ENCODE measurements around the gene INA. TPM values are rescaled to one million over a fixed set of nuclear protein-coding genes. Genes with fewer than 3 reads are reported as not detected.
A peak's percentile ranks its signal among the peaks of the same experiment; 100 is the strongest.
"Not testable (repeated sequence)": the region's sequence is repeated elsewhere in the genome, so short reads cannot be mapped to it uniquely, and the experiment has no call there.

Gene INA
- total RNA-seq, 1 experiment from 2014 or later: not detected

DNA sequence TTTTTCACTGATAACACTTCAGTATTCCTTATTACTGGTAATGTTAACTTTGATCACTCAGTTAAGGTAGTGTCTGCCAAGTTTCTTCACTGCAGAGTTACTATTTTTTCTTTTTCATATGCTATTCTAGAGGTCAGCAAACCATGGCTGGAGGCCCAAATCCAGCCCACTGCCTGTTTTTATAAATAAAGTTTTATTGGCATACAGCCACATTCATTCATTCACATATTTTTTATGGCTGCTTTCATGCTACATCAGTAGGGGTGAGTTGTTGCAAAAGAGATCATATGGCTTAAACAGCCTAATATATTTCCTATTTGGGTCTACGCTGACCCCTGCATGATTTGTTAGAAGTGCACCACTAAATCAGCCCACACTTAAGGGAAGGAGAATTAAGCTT is 20.3 kb upstream of the INA start:
- H3K27me3 ChIP-seq: no peaks in the 10 kb centered on the region
- H3K9me3 ChIP-seq (replicated peaks): no peaks in the 10 kb centered on the region
- H3K36me3 ChIP-seq: no peaks in the 10 kb centered on the region
- H3K27ac ChIP-seq: no peak overlapping the region
- H3K4me3 ChIP-seq: no peak overlapping the region
- no peaks in the 10 kb centered on the region for H3K4me1 ChIP-seq
- no peak for DNase-seq

- Histone ChIP-seq H3K27ac (no peak overlapping the region), H3K4me1 (no peaks in the 10 kb centered on the region), H3K27me3 (no peaks in the 10 kb centered on the region), H3K4me3 (no peak overlapping the region), H3K9me3 (replicated peaks) (no peaks in the 10 kb centered on the region), H3K36me3 (no peaks in the 10 kb centered on the region)
- no peak for DNase-seq
Observed at GRCh38 chr10:103257812-103258211, 19.1 kb upstream of the INA start.

DNA sequence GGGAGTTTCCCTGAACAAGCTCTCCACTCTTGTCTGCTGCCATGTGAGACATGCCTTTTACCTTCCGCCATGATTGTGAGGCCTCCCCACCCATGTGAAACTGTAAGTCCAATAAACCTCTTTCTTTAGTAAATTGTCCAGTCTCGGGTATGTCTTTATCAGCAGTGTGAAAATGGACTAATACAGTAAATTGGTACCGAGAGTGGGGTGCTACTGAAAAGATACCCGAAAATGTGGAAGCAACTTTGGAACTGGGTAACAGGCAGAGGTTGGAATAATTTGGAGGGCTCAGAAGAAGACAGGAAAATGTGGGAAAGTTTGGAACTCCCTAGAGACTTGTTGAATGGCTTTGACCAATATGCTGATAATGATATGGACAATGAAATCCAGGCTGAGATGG is 18.0 kb upstream of the INA start:
- H3K4me1 ChIP-seq; H3K4me3 ChIP-seq; H3K27me3 ChIP-seq; DNase-seq; H3K9me3 ChIP-seq (replicated peaks); H3K27ac ChIP-seq; H3K36me3 ChIP-seq: not testable (repeated sequence)

DNA sequence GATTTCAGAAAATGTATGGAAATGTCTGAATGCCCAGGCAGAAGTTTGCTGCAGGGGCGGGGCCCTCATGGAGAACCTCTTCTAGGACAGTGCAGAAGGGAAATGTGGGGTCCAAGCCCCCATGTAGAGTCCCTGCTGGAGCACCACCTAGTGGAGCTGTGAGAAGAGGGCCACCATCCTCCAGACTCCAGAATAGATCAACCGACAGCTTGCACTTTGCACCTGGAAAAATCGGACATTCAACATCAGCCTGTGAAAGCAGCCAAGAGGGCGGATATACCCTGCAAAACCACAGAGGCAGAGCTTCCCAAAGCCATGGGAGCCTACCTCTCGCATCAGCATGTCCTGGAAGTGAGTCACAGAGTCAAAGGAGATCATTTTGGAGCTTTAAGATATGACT is 16.9 kb upstream of the INA start:
- H3K9me3 ChIP-seq (replicated peaks): no peaks in the 10 kb centered on the region
- no peak overlapping the region for H3K4me3 ChIP-seq
- H3K27ac ChIP-seq: no peak overlapping the region
- H3K4me1 ChIP-seq: no peaks in the 10 kb centered on the region
- no peak for DNase-seq
- H3K27me3 ChIP-seq: no peaks in the 10 kb centered on the region
- no peaks in the 10 kb centered on the region for H3K36me3 ChIP-seq

DNA sequence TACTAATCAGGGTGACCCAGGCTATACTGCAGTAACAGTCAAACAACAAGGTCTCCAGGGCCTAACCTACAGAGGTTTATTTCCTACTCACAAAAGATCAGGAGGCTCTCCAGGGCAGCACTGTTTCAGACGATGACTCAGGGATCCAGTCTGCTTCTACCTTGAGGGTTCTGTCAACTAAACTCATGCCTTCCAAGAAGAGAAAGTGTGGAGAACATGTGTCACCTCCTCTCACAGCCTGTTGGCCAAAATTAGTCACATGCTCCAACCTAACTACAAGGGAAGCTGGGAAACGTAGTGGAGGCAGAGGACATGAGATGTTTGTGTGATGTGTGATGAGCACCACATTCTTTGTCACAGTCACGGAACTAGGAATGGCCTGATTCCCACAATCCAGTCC is 14.7 kb upstream of the INA start:
- H3K9me3 ChIP-seq (replicated peaks): no peaks in the 10 kb centered on the region
- H3K27ac ChIP-seq: no peak overlapping the region
- no peak for DNase-seq
- H3K36me3 ChIP-seq: no peaks in the 10 kb centered on the region
- H3K4me1 ChIP-seq: no peaks in the 10 kb centered on the region
- H3K4me3 ChIP-seq: no peak overlapping the region
- H3K27me3 ChIP-seq: no peaks in the 10 kb centered on the region

DNA sequence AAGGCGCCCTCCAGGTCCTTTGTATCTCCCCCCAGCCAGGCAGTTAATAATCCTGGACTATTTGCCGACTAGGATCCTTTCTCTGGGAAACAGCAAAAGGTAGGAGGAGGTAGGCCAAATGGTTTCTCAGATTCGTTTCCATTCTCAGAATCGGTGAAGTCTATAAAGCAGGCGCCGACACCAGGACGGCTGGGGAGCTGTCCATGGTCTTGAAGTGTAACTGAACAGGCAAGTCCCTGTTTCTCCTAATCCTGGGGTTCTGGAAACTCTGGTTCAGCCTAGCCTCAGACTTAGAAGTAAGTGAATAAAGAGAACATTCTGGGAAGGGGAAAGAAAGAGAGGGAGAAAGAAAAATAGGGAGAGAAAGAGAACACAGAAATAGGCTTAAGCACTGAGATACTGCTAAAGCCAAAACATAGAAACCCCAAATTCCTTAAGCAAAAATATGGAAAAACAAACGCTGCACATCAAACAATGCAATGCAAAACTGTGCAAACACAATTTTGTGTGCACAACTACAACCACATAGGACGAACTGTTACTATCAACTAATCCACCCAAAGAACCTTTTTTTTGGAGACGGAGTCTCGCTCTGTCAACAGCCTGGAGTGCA is 11.1 kb upstream of the INA start:
- peak; percentile 75 to 83 for DNase-seq
- Histone ChIP-seq H3K27ac (no peak overlapping the region), H3K27me3 (no peaks in the 10 kb centered on the region), H3K4me3 (no peak overlapping the region), H3K36me3 (no peaks in the 10 kb centered on the region), H3K4me1 (no peaks in the 10 kb centered on the region), H3K9me3 (replicated peaks) (no peaks in the 10 kb centered on the region)

DNA sequence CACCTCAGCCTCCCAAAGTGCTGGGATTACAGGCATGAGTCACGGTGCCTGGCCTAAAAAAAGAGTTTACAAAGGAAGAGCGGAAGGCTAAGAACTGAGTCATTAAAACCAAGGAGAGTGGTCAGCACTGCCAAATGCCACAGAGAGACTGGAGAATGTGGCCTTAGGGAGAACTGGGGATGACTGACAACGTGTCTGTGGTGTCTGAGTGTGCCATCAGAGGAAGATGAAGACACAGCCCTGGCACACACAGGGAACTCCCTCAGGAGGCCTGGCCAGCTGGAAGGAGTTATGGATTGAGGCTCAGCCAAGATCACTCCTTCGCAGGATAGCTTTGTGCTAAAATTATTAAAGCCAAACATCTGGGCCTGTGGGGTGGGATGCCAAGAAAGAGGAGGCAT is 3.9 kb upstream of the INA start:
- peaks cover 9% of the 10 kb centered on the region; the same call in 1 of the 2 replicates for H3K4me1 ChIP-seq
- H3K9me3 ChIP-seq (replicated peaks): no peaks in the 10 kb centered on the region
- H3K36me3 ChIP-seq: no peaks in the 10 kb centered on the region
- no peak overlapping the region for H3K4me3 ChIP-seq
- no peak overlapping the region for H3K27ac ChIP-seq
- H3K27me3 ChIP-seq: no peaks in the 10 kb centered on the region
- DNase-seq: peak; percentile 65 to 72

DNA sequence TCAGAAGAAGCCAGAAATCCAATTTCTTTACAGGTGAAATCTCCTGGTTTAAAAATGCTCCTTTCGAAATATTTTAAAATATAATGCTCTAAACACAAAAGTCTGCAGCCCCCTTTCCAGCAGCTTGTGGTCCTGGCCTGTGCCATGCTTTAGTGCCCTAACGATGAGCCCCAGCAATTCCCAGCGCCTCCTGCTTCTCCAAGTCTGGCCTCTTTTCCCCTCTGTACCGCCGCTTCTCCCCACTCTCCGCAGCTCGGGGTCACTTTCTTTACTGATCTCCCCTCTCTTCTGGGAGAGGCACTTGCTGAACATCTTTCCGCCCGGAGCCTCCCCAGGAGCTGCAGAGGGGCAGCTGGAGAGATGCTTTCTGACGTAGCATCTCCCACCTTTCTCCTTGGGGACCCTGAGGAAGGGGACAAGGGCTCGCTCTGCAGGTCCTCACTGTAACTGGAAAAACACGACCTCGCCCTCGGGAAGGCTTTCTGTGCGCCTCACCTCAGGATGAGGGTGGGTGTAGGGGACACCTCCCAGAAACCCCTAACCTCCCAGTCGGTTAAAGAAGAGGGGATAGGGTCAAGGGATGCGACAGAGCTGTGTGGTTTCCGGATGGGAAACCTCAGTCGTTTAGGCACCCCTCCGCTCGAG is 565 bp upstream of the INA start:
- H3K4me3 ChIP-seq: no peak overlapping the region
- H3K27ac ChIP-seq: no peak overlapping the region

GRCh38 chr10:103277713-103278536 is 987 bp downstream of the INA start:
- Histone ChIP-seq H3K4me1 (peaks cover 12% of the 10 kb centered on the region), H3K9me3 (replicated peaks) (no peaks in the 10 kb centered on the region), H3K27ac (no peak overlapping the region), H3K36me3 (no peaks in the 10 kb centered on the region), H3K4me3 (no peak overlapping the region), H3K27me3 (no peaks in the 10 kb centered on the region)
- DNase-seq: no peak

More for the DNA sequence above, 565 bp upstream of the INA start:
- no peaks in the 10 kb centered on the region for H3K27me3 ChIP-seq
- H3K4me1 ChIP-seq: peaks cover 9% of the 10 kb centered on the region; the same call in 1 of the 2 replicates
- no peaks in the 10 kb centered on the region for H3K36me3 ChIP-seq
- DNase-seq: no peak
- no peaks in the 10 kb centered on the region for H3K9me3 ChIP-seq (replicated peaks)

DNA sequence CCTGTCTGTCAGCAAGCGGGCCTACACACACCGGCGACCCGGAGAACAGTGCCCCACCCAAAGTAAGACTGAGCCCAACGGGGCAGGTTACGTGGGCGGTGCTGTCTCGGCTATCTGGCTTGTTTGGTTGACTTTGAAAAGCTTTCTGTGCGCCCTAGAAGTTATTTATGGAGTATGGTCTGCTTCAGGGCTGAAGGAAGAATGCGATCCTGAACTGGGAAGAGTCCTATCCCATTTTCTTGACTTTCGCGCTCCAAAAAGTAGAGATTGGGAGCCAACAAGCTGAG is 1.5 kb downstream of the INA start:
- no peak overlapping the region for H3K4me3 ChIP-seq
- H3K27ac ChIP-seq: no peak overlapping the region
- no peak for DNase-seq
- peaks cover 7% of the 10 kb centered on the region for H3K4me1 ChIP-seq
- no peaks in the 10 kb centered on the region for H3K36me3 ChIP-seq
- no peaks in the 10 kb centered on the region for H3K9me3 ChIP-seq (replicated peaks)
- no peaks in the 10 kb centered on the region for H3K27me3 ChIP-seq

- Histone ChIP-seq H3K27me3 (no peaks in the 10 kb centered on the region), H3K4me3 (no peak overlapping the region), H3K9me3 (replicated peaks) (no peaks in the 10 kb centered on the region), H3K27ac (no peak overlapping the region), H3K4me1 (peaks cover 4% of the 10 kb centered on the region; the same call in 1 of the 2 replicates), H3K36me3 (no peaks in the 10 kb centered on the region)
- DNase-seq: peak; percentile 48 to 60
Observed at GRCh38 chr10:103278862-103279298, 1.9 kb downstream of the INA start.

- no peak overlapping the region for H3K4me3 ChIP-seq
- no peaks in the 10 kb centered on the region for H3K9me3 ChIP-seq (replicated peaks)
- no peaks in the 10 kb centered on the region for H3K27me3 ChIP-seq
- no peak overlapping the region for H3K27ac ChIP-seq
- H3K4me1 ChIP-seq: peaks cover 4% of the 10 kb centered on the region; the same call in 1 of the 2 replicates
- H3K36me3 ChIP-seq: no peaks in the 10 kb centered on the region
- no peak for DNase-seq
Observed at GRCh38 chr10:103280031-103280430, 3.1 kb downstream of the INA start.

DNA sequence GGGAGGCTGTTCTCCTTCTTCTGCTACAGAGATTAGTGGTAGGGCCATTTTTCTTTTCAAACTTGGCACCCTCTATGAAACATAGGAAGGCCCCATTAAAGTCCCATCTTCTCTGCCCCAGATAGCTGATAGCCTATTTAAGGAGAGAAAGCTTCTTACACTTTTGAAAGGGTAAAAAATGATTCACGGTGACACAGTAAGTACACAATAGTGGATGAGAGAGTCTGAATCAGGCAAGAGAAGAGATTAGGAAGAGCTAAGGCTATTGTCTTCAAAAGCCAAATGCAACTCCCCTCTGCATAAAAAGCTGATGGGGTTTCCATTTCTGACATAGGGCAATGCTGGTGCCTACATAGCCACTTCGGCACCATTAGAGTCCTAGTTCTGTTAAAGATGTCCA is 3.6 kb downstream of the INA start:
- H3K27me3 ChIP-seq: no peaks in the 10 kb centered on the region
- H3K4me3 ChIP-seq: no peak overlapping the region
- DNase-seq: no peak
- no peak overlapping the region for H3K27ac ChIP-seq
- no peaks in the 10 kb centered on the region for H3K9me3 ChIP-seq (replicated peaks)
- H3K4me1 ChIP-seq: peaks cover 4% of the 10 kb centered on the region; the same call in 1 of the 2 replicates
- H3K36me3 ChIP-seq: no peaks in the 10 kb centered on the region

- Histone ChIP-seq H3K4me3 (no peak overlapping the region), H3K27ac (no peak overlapping the region), H3K36me3 (no peaks in the 10 kb centered on the region), H3K27me3 (no peaks in the 10 kb centered on the region), H3K9me3 (replicated peaks) (no peaks in the 10 kb centered on the region), H3K4me1 (peaks cover 4% of the 10 kb centered on the region; the same call in 1 of the 2 replicates)
- DNase-seq: peak; percentile 90 to 91
Observed at GRCh38 chr10:103281753-103282152, 4.8 kb downstream of the INA start.

DNA sequence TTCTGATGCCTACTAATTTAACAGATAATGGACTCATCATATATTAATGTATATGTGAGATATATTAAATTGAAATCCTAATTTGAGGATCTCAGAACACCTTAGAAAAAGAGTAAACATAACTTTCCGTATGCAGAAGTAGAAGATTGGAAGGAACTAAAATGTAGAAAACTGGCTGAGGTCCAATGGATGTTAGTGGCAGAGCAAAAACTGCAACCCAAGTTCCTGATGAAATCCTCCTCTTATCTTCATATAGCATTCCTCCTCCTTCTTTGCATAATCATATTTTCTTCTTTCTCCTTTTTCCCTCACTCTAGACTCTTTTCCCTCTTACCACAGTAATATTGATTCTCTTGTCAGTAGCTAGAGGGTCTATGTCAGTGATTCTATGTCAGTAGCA is 6.0 kb downstream of the INA start:
- Histone ChIP-seq H3K27ac (no peak overlapping the region), H3K9me3 (replicated peaks) (no peaks in the 10 kb centered on the region), H3K4me1 (peaks cover 4% of the 10 kb centered on the region; the same call in 1 of the 2 replicates), H3K27me3 (no peaks in the 10 kb centered on the region), H3K4me3 (no peak overlapping the region), H3K36me3 (no peaks in the 10 kb centered on the region)
- no peak for DNase-seq

Measured in SJCRH30 (cell line).